GM12878 (cell line): ENCODE results near the gene PIP4K2A. TPM values are rescaled to one million over a fixed set of nuclear protein-coding genes. Genes with fewer than 3 reads are reported as not detected.

Experiments used
- ATAC-seq: fragments of 200-7000 bp; cut with Tn5 transposase; 3 replicates; pipeline ENCODE4 v1.9.1; 2020; ENCODE audit warnings: mild to moderate bottlenecking, moderate library complexity
- BruUV-seq: library from RNA; stranded (reverse); fragments of 400-500 nt; replicated peaks from 2 replicates; lab custom pipeline; 2021; lab: Mats Ljungman, UMichigan
- CTCF ChIA-PET: fragments of 300-600 bp; sonication (Branson Sonifier 250); formaldehyde crosslinking; extraction: SDS; loops from one replicate; lab custom pipeline; 2021; ENCODE audit warnings: inconsistent platforms; lab: Yijun Ruan, JAX
- POLR2A ChIA-PET: fragments of 350-600 bp; formaldehyde crosslinking; extraction: SDS; loops from one replicate; lab custom pipeline; 2021; ENCODE audit warnings: inconsistent platforms; lab: Charles Lee
- RAD21 ChIA-PET: fragments of 300-600 bp; sonication (Branson Sonifier 250); formaldehyde crosslinking; loops from one replicate; lab custom pipeline; 2023; ENCODE audit warnings: antibody characterized with exemption; ENCODE audit not compliant: unreplicated experiment; lab: Charles Lee
- SMC1A ChIA-PET: fragments of 300-600 bp; sonication (Branson Sonifier 250); formaldehyde crosslinking; loops from one replicate; lab custom pipeline; 2023; ENCODE audit not compliant: unreplicated experiment, uncharacterized antibody; lab: Charles Lee
- DNase-seq: peaks from one replicate; pipeline ENCODE4 v3.0.0-alpha.2; 2011; ENCODE audit warnings: low read depth, low spot score
- FAIRE-seq: peaks from 3 replicates; lab custom pipeline; 2011; peaks lifted over from hg19 to GRCh38; lab: Jason Lieb, UNC
- H2AFZ ChIP-seq: 2 replicates; pipeline ENCODE4 v1.6.0; 2011; ENCODE audit warnings: low read depth, low read length, control low read depth; ENCODE audit not compliant: control insufficient read depth
- H3K27ac ChIP-seq: 2 replicates; pipeline ENCODE4 v1.5.1; 2011; ENCODE audit warnings: control low read depth; ENCODE audit not compliant: control insufficient read depth, insufficient read depth
- H3K27me3 ChIP-seq, 2 experiments: replicated peaks in 1 of 2; 2 replicates each; pipeline versions ENCODE4 v1.6.0 to v1.6.1; 2011; ENCODE audit warnings: low read length in 1 of 2; ENCODE audit not compliant: control insufficient read depth in 2 of 2, insufficient read depth in 2 of 2
- H3K36me3 ChIP-seq, 2 experiments: 2 replicates each; pipeline ENCODE4 v1.5.1; 2011; ENCODE audit warnings: low read length in 1 of 2; ENCODE audit not compliant: control insufficient read depth in 2 of 2, insufficient read depth in 2 of 2
- H3K4me1 ChIP-seq: 2 replicates; pipeline ENCODE4 v1.6.1; 2011; ENCODE audit warnings: mild to moderate bottlenecking, low read length, moderate library complexity, mixed read lengths; ENCODE audit not compliant: control insufficient read depth, insufficient read depth
- H3K4me2 ChIP-seq: 2 replicates; pipeline ENCODE4 v1.6.0; 2011; ENCODE audit warnings: control low read depth; ENCODE audit not compliant: control insufficient read depth, insufficient read depth
- H3K4me3 ChIP-seq: fragments of 200-600 bp; sonication (generic); 2 replicates; pipeline ENCODE4 v1.5.1; 2016
- H3K79me2 ChIP-seq: 2 replicates; pipeline ENCODE4 v1.6.0; 2011; ENCODE audit warnings: low read length; ENCODE audit not compliant: control insufficient read depth, insufficient read depth
- H3K9ac ChIP-seq: 2 replicates; pipeline ENCODE4 v1.8.0; 2011; ENCODE audit warnings: low read length, control low read depth, mixed read lengths; ENCODE audit not compliant: control insufficient read depth, insufficient read depth
- H3K9me3 ChIP-seq: replicated peaks from 3 replicates; pipeline ENCODE4 v1.5.1; 2011; ENCODE audit warnings: mild to moderate bottlenecking, low read length; ENCODE audit not compliant: control insufficient read depth, insufficient read depth
- H4K20me1 ChIP-seq: 2 replicates; pipeline ENCODE4 v1.6.0; 2011; ENCODE audit not compliant: control insufficient read depth, insufficient read depth
- BCL11A ChIP-seq: IDR thresholded peaks from 2 replicates; pipeline ENCODE4 v1.6.1; 2011; ENCODE audit warnings: low read depth, low read length
- BHLHE40 ChIP-seq, 2 experiments: fragments of 450-650 bp in 1 of 2; IDR thresholded peaks; 2 replicates each; pipeline ENCODE4 v1.6.1; 2011 to 2017; ENCODE audit warnings: low read depth in 2 of 2, borderline replicate concordance in 1 of 2, improper control_type of control experiment in 1 of 2, low read length in 1 of 2, mild to moderate bottlenecking in 1 of 2
- CHD1 ChIP-seq: IDR thresholded peaks from 2 replicates; pipeline ENCODE4 v1.6.1; 2012; ENCODE audit warnings: low read depth, low read length, improper control_type of control experiment
- DPF2 ChIP-seq: fragments of 450-650 bp; IDR thresholded peaks from 2 replicates; pipeline ENCODE4 v1.6.1; 2017; ENCODE audit warnings: mild to moderate bottlenecking
- IRF4 ChIP-seq: IDR thresholded peaks from 2 replicates; pipeline ENCODE4 v1.6.1; 2011; ENCODE audit warnings: low read depth, low read length
- MEF2B ChIP-seq: fragments of 450-650 bp; IDR thresholded peaks from 2 replicates; pipeline ENCODE4 v1.6.1; 2018; ENCODE audit warnings: mild to moderate bottlenecking, moderate library complexity; ENCODE audit not compliant: partially characterized antibody, poor library complexity, severe bottlenecking
- MLLT1 ChIP-seq: fragments of 450-650 bp; IDR thresholded peaks from 2 replicates; pipeline ENCODE4 v1.6.1; 2016; ENCODE audit warnings: mild to moderate bottlenecking
- NFIC ChIP-seq: IDR thresholded peaks from 2 replicates; pipeline ENCODE4 v1.6.1; 2012; ENCODE audit warnings: low read depth, mild to moderate bottlenecking, inconsistent platforms, low read length, moderate library complexity
- NFYB ChIP-seq: IDR thresholded peaks from 2 replicates; pipeline ENCODE4 v1.6.1; 2011; ENCODE audit warnings: low read depth, mild to moderate bottlenecking, low read length, improper control_type of control experiment, moderate library complexity; ENCODE audit not compliant: insufficient read depth
- NKRF ChIP-seq: fragments of 450-650 bp; conservative IDR thresholded peaks from 2 replicates; pipeline ENCODE4 v1.6.1; 2017; ENCODE audit warnings: mild to moderate bottlenecking, moderate library complexity
- NRF1 ChIP-seq: conservative IDR thresholded peaks from 2 replicates; pipeline ENCODE4 v1.6.1; 2011; ENCODE audit warnings: mild to moderate bottlenecking, low read depth, low read length, improper control_type of control experiment
- RAD21 ChIP-seq: IDR thresholded peaks from 2 replicates; pipeline ENCODE4 v1.6.1; 2011; ENCODE audit warnings: mild to moderate bottlenecking, low read depth, low read length, moderate library complexity; ENCODE audit not compliant: insufficient read depth
- SUPT20H ChIP-seq: IDR thresholded peaks from 2 replicates; pipeline ENCODE4 v1.6.1; 2011; ENCODE audit warnings: low read depth, mild to moderate bottlenecking, low read length, moderate library complexity, borderline replicate concordance; ENCODE audit not compliant: control insufficient read depth
- TCF12 ChIP-seq: IDR thresholded peaks from 2 replicates; pipeline ENCODE4 v1.6.1; 2011; ENCODE audit warnings: low read depth, mild to moderate bottlenecking, low read length
- ZBTB33 ChIP-seq: fragments of 450-650 bp; IDR thresholded peaks from 2 replicates; pipeline ENCODE4 v1.6.1; 2017; ENCODE audit warnings: mild to moderate bottlenecking
- ZSCAN29 ChIP-seq: fragments of 450-650 bp; IDR thresholded peaks from 2 replicates; pipeline ENCODE4 v1.6.1; 2017; ENCODE audit warnings: mild to moderate bottlenecking, moderate library complexity
- ZZZ3 ChIP-seq: IDR thresholded peaks from 2 replicates; pipeline ENCODE4 v1.6.1; 2011; ENCODE audit warnings: low read depth; ENCODE audit not compliant: control insufficient read depth, insufficient read length
- WGBS: methylation state at CpG from one replicate; pipeline ENCODE4 v1.1.6; 2016; ENCODE audit warnings: low lambda C conversion rate; ENCODE audit not compliant: insufficient replicate concordance, insufficient coverage; ENCODE audit errors: missing lambda C conversion rate; 5-methylcytosine and 5-hydroxymethylcytosine counted together
- in situ Hi-C: fragments of 300-500 bp; cut with MboI; formaldehyde crosslinking; loops from 9 replicates; pipeline ENCODE4 v1.14.3; 2018; ENCODE audit warnings: mixed read lengths
- intact Hi-C: fragments of 100-400 bp; cut with micrococcal nuclease; formaldehyde crosslinking; loops from one replicate; pipeline ENCODE4 v1.14.2; 2022; ENCODE audit not compliant: unreplicated experiment
- polyA plus RNA-seq, 11 experiments: library from polyadenylated mRNA; depleted of rRNA in 4 of 11; unstranded in 6 of 11; stranded (reverse) in 5 of 11; fragments of >200 nt; fragmentation: Nextera tagmentation in 4 of 11; fragmentation: Illumina TruSeq in 1 of 11; extraction: Ambion mirVana in 4 of 11; extraction: Trizol in 1 of 11; gene quantifications; 1 replicate in 1 of 11; 2 replicates in 10 of 11; pipeline versions ENCODE4 v1.2.1 to v1.2.3, GENCODE V29; 2011 to 2016; ENCODE audit warnings: inconsistent platforms in 2 of 11, missing spikeins in 2 of 11, low read depth in 1 of 11
- total RNA-seq, 4 experiments: library from RNA; depleted of rRNA in 3 of 4; stranded (reverse); fragments of >200 nt in 3 of 4; fragmentation: Illumina TruSeq in 1 of 4; extraction: Trizol in 1 of 4; gene quantifications; 2 replicates each; pipeline versions ENCODE4 v1.2.1 to v1.2.3, GENCODE V29; 2013 to 2021

Gene PIP4K2A
- total and polyA plus RNA-seq, 10 of the 15 experiments (the other 5 are each of a cell fraction or from before 2014, with no cell fraction given): 54.3 to 139 (median 84.4) TPM

DNA sequence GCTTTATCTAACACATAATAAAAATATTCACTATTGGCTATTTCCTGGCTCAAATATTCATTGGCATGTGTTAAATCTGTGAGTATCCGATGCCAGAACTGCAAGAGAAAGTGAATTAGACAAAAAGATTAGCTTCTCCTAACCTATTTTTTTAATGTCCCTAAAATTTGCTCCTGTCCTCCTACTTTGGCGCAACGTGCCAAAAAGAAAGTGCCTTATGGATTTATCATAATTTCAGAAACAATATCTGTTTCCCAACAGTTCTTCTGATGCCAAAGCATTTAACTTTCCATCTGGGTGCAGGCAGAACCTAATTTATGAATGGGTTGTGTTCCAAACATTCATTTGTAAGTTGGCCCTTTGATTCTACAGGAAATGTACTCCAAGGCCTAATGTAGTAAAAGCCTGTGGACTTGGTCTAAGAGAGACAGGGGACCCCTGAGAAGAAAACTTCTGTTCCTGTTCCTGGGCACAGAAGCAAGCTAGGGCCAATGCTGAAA is 15.4 kb downstream of the PIP4K2A start:
- peaks cover 3% of the 10 kb centered on the region; the same call in 1 of the 2 replicates for H4K20me1 ChIP-seq
- H3K27me3 ChIP-seq: no peaks in the 10 kb centered on the region
- no TSS peak for BruUV-seq
- DNase-seq: no peak
- peak overlapping the region; percentile 13; the same call in 1 of the 2 replicates for H3K27ac ChIP-seq
- ATAC-seq: no peak
- ChIA-PET POLR2A (interaction anchor here (2.5 to 3.3 kb wide), 2 partner anchors 8 to 15 kb away, joined by 12 to 21 read pairs; no protein-coding TSS in a partner anchor), CTCF (interaction anchor here (0.5 to 2.0 kb wide), 3 partner anchors 8 to 458 kb away, joined by 3 to 5 read pairs (median 3); no protein-coding TSS in a partner anchor), SMC1A (interaction anchor here (0.8 to 11.0 kb wide), 7 partner anchors 7 to 69 kb away, joined by 3 to 82 read pairs (median 9); no protein-coding TSS in a partner anchor), RAD21 (interaction anchor here (1.0 to 3.5 kb wide), 7 partner anchors 8 to 73 kb away, joined by 3 to 21 read pairs (median 5); no protein-coding TSS in a partner anchor)
- in situ Hi-C loops (no loop called here), intact Hi-C loops (no loop called here)
- no peak overlapping the region for H2AFZ ChIP-seq
- no peak for TF ChIP-seq CHD1
- no peak for TF ChIP-seq RAD21
- TF ChIP-seq NKRF: no peak
- no peak for TF ChIP-seq ZSCAN29
- TF ChIP-seq IRF4: no peak
- TF ChIP-seq NRF1: no peak
- no peak for TF ChIP-seq MEF2B
- no peak for TF ChIP-seq BCL11A
- TF ChIP-seq DPF2: no peak
- no peak for TF ChIP-seq ZBTB33
- no peak for TF ChIP-seq NFIC
- TF ChIP-seq NFYB: no peak
- no peak for TF ChIP-seq ZZZ3
- TF ChIP-seq SUPT20H: no peak
- TF ChIP-seq TCF12: no peak
- TF ChIP-seq BHLHE40 (IDR thresholded peaks at IDR 0.05; ENCODE audit: borderline replicate concordance in 1 of 2, low read depth in 2 of 2, low read length in 1 of 2): no peak
- no peak for TF ChIP-seq MLLT1
- no peak overlapping the region for H3K4me3 ChIP-seq
- peaks cover 0 to 15% of the 10 kb centered on the region in 2 experiments; a peak in 3 of 4 replicates for H3K36me3 ChIP-seq
- FAIRE-seq: no peak
- H3K79me2 ChIP-seq: peaks cover 100% of the 10 kb centered on the region
- H3K9me3 ChIP-seq: no peaks in the 10 kb centered on the region; the same call in 1 of the 3 replicates
- WGBS: 94% methylated on average over 3 of the region's 3 CpGs
- H3K4me1 ChIP-seq: peaks cover 49% of the 10 kb centered on the region
- H3K4me2 ChIP-seq: 0 out of 2 replicates have a peak overlapping the region, but pooled peaks have one; percentile 11
- H3K9ac ChIP-seq: no peak overlapping the region
